ENCODE measurements around the gene HS3ST6. TPM values are rescaled to one million over a fixed set of nuclear protein-coding genes. Genes with fewer than 3 reads are reported as not detected.

Gene HS3ST6
- total and polyA plus RNA-seq, 9 of the 15 experiments (the other 6 are each of a cell fraction or from before 2014, with no cell fraction given) = not detected

DNA sequence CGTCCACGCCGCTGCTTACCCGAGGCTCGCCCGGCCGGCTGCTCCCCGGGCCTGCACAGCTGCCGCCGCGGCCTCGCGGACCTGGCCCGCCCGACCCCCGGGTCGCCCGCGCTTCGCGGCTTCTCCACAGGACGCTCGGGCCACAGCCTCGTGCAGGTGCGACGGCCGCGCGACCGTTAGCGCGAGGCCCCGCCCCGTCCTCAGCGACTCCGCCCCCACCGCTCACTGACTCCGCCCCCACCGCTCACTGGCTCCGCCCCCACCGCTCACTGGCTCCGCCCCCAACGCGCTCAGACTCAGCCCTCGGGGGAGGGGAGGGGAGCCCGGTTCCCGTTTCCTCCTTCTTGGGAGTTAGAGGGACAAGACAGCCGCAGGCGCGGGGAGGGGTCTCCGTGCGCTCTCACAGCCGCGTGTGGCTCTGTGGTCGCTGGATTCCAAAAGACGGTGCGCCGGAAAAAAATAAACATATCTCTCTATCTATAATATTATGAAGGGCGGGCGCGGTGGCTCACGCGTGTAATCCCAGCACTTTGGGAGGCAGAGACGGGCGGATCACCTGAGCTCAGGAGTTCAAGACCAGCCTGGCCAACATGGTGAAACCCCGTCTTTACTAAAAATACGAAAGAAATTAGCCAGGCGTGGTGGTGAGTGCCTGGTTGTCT lies 46.1 kb downstream of the HS3ST6 start, which contains the start of gene MEIOB (continued):
- TF ChIP-seq, protein P1, sequence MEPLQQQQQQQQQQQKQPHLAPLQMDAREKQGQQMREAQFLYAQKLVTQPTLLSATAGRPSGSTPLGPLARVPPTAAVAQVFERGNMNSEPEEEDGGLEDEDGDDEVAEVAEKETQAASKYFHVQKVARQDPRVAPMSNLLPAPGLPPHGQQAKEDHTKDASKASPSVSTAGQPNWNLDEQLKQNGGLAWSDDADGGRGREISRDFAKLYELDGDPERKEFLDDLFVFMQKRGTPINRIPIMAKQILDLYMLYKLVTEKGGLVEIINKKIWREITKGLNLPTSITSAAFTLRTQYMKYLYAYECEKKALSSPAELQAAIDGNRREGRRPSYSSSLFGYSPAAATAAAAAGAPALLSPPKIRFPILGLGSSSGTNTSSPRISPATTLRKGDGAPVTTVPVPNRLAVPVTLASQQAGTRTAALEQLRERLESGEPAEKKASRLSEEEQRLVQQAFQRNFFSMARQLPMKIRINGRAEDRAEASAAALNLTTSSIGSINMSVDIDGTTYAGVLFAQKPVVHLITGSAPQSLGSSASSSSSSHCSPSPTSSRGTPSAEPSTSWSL (CRISPR knock-in tag; IDR thresholded peaks at IDR 0.05; ENCODE audit: borderline replicate concordance) = no peak
- TF ChIP-seq ATF7 (IDR thresholded peaks at IDR 0.05) (peak; percentile 53; the same call in 1 of the 2 replicates), SMAD4 (CRISPR knock-in tag; conservative IDR thresholded peaks at IDR 0.05) (0 out of 2 replicates have a peak, but pooled peaks have one; percentile 49), ZNF133 (CRISPR knock-in tag; IDR thresholded peaks at IDR 0.05) (no peak), ZFP36 (IDR thresholded peaks at IDR 0.05; ENCODE audit: low read depth, low read length, partially characterized antibody) (no peak), ZBTB17 (CRISPR knock-in tag; IDR thresholded peaks at IDR 0.05) (no peak), NR2F6 (CRISPR knock-in tag; IDR thresholded peaks at IDR 0.05) (no peak), RB1 (IDR thresholded peaks at IDR 0.05; ENCODE audit: low read depth) (peak; percentile 81), LCOR (CRISPR knock-in tag; IDR thresholded peaks at IDR 0.05) (no peak), NCOA4 (IDR thresholded peaks at IDR 0.05; ENCODE audit: partially characterized antibody) (no peak), POLR2H (tag; IDR thresholded peaks at IDR 0.05; ENCODE audit: low read depth) (peak; percentile 46; the same call in 1 of the 2 replicates), CBFA2T2 (conservative IDR thresholded peaks at IDR 0.05) (no peak), RBM34 (IDR thresholded peaks at IDR 0.05; ENCODE audit: borderline replicate concordance, insufficient read depth, low read length) (no peak), PURB (CRISPR knock-in tag; IDR thresholded peaks at IDR 0.05; ENCODE audit: low read depth) (no peak), KAT7 (CRISPR knock-in tag; IDR thresholded peaks at IDR 0.05; ENCODE audit: borderline replicate concordance) (no peak), JUN (IDR thresholded peaks at IDR 0.05; ENCODE audit: borderline replicate concordance, low read depth, low read length) (0 out of 2 replicates have a peak, but pooled peaks have one; percentile 11), JUN (CRISPR knock-in tag; IDR thresholded peaks at IDR 0.05; ENCODE audit: borderline replicate concordance) (0 out of 2 replicates have a peak, but pooled peaks have one; percentile 46), BCL6 (CRISPR knock-in tag; IDR thresholded peaks at IDR 0.05) (no peak), FOXJ3 (CRISPR knock-in tag; IDR thresholded peaks at IDR 0.05) (no peak), IRF2 (CRISPR knock-in tag; IDR thresholded peaks at IDR 0.05) (no peak)
- TF ChIP-seq, protein P2, sequence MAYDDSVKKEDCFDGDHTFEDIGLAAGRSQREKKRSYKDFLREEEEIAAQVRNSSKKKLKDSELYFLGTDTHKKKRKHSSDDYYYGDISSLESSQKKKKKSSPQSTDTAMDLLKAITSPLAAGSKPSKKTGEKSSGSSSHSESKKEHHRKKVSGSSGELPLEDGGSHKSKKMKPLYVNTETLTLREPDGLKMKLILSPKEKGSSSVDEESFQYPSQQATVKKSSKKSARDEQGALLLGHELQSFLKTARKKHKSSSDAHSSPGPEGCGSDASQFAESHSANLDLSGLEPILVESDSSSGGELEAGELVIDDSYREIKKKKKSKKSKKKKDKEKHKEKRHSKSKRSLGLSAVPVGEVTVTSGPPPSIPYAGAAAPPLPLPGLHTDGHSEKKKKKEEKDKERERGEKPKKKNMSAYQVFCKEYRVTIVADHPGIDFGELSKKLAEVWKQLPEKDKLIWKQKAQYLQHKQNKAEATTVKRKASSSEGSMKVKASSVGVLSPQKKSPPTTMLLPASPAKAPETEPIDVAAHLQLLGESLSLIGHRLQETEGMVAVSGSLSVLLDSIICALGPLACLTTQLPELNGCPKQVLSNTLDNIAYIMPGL (CRISPR knock-in tag; IDR thresholded peaks at IDR 0.05) = peak; percentile 73; the same call in 1 of the 2 replicates
- TF ChIP-seq, protein P3, sequence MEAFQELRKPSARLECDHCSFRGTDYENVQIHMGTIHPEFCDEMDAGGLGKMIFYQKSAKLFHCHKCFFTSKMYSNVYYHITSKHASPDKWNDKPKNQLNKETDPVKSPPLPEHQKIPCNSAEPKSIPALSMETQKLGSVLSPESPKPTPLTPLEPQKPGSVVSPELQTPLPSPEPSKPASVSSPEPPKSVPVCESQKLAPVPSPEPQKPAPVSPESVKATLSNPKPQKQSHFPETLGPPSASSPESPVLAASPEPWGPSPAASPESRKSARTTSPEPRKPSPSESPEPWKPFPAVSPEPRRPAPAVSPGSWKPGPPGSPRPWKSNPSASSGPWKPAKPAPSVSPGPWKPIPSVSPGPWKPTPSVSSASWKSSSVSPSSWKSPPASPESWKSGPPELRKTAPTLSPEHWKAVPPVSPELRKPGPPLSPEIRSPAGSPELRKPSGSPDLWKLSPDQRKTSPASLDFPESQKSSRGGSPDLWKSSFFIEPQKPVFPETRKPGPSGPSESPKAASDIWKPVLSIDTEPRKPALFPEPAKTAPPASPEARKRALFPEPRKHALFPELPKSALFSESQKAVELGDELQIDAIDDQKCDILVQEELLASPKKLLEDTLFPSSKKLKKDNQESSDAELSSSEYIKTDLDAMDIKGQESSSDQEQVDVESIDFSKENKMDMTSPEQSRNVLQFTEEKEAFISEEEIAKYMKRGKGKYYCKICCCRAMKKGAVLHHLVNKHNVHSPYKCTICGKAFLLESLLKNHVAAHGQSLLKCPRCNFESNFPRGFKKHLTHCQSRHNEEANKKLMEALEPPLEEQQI (IDR thresholded peaks at IDR 0.05) = no peak
- TF ChIP-seq, protein P4, sequence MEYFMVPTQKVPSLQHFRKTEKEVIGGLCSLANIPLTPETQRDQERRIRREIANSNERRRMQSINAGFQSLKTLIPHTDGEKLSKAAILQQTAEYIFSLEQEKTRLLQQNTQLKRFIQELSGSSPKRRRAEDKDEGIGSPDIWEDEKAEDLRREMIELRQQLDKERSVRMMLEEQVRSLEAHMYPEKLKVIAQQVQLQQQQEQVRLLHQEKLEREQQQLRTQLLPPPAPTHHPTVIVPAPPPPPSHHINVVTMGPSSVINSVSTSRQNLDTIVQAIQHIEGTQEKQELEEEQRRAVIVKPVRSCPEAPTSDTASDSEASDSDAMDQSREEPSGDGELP (CRISPR knock-in tag; IDR thresholded peaks at IDR 0.05; ENCODE audit: borderline replicate concordance) = peak; percentile 57
